ENCODE measurements around the gene TXNRD1. TPM values are rescaled to one million over a fixed set of nuclear protein-coding genes. Genes with fewer than 3 reads are reported as not detected.
"Not testable (repeated sequence)": the region's sequence is repeated elsewhere in the genome, so short reads cannot be mapped to it uniquely, and the experiment has no call there.

Gene TXNRD1
- total RNA-seq, 1 donor from 2014 or later: 121 TPM

DNA sequence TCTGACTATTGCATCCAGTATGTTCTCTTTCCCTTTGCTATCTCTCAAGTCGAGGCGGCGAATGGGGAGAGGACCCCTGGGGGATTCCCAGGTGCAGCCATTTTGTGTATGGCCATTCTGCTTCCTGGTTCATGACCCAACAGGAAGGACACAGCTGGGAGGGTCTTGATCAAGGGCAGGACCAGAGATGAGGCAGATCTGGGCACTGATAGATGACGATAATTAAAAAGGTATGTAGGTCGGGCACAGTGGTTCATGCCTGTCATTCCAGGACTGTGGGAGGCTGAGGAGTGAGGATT is 161.9 kb downstream of the TXNRD1 start:
- DNase-seq (ENCODE audit: low spot score): no peak
- intact Hi-C loops (cut with DNase I): no loop called here

DNA sequence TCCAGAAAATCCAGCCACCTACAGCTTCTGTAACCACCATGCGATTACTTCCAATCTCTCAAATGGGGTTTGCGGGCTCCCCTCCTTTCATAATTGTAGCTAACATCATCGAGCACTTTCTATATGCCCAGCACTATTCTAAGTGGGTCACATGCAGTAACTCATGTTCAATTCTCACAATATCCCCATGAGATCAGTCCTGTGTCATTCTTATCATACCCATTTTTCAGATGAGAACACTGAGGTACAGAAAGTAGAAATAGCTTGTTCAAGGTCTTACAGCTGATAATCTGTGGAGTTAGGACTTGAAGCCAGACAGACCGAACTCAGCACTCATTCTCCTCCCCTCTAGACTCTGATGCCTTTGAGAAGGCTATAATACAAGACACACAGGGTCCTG is 162.8 kb downstream of the TXNRD1 start:
- no peak for DNase-seq (ENCODE audit: low spot score)
- intact Hi-C loops (cut with DNase I): no loop called here

DNA sequence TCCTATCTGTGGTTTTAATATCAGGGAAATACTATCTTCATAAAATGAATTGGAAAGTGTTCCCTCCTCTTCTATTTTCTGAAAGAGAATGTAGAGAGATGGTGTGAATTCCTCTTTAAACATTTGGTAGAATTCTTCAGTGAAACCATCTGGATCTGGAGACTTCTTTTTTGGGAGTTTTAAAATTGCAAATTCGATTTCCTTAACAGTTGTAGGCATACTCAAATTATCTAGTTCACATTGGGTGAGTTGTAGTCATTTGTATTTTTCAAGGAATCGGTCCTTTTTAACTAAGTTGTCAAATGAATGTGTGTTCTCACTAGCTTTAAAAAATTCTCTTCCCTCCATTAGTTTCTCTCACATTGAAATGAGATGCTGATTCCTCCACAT is 165.8 kb downstream of the TXNRD1 start:
- no peak for DNase-seq (ENCODE audit: low spot score)

DNA sequence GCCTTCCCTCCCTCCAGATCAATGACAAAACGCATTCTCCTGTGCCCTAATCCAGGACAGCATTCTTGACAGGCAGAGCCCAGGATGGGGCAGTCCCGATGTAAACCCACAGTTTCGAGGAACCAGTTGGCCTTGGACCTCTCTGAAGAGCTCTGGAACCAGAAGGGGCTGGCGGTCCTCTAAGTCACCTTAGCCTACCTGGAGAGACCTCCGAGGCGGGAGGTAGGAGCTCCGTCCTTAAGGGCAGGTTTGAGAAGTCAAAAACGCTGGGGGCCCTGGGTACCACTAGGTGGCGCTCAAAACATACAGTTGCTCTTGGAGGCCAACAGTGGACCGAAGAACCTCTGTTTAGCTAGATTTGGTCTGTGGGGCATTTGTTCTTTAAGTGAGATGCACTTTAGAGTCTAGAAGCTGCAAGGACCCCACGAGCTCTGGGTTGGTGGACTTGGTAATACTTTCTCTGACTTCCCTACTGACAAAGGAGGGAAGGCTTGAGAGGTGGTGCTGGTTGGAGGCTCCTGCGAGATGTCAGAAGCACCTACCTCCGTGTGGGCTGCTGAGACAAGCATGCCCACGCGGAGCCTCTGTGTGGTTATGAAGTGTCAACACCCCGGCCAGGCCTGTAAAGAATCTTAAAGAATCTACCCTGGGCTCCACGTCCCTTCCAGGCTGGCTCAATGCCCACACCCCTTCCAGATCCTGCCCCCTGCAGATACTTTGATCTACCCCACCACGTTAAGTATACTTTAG is 166.3 kb downstream of the TXNRD1 start:
- DNase-seq (ENCODE audit: low spot score): peak; percentile 86
- intact Hi-C loops (cut with DNase I): loop anchor here (2.0 to 10.0 kb wide), 4 partner anchors 75 to 670 kb away; partner anchors contain the start of gene CHST11

More for the DNA sequence above, 165.8 kb downstream of the TXNRD1 start:
- intact Hi-C loops (cut with DNase I): loop anchor here (2.0 to 10.0 kb wide), 4 partner anchors 76 to 671 kb away; partner anchors contain the start of gene CHST11

DNA sequence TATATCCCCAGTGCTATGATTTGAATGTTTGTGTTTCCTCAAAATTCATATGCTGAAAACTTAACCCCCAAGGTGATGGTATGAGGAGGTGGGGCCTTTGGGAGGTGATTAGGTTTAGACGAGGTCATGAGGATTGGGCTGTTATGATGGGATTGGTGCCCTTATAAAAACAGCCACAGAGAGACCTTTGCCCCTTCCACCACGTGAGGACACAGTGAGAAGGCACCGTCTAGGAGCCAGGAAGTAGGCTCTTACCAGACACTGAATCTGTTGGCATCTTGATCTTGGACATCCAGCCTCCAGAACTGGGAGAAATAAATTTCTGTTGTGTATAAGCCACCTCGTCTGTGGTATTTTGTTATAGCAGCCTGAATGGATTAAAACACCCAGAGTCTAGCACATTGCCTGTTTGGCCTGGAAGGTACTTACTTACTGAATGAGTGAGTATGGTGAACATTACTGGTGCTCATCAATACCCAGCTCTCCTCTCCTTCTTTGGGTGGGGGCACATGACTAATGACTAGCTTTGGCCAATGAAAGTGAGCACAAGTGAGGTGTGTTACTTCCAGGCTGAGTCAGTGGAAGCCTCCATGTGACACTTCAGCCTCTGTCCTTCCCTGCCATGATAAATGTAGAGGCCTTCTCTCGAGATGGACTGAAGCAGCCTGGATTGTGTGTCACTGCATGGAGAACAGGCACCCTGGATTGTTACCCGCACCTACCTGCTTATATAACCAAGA is 168.7 kb downstream of the TXNRD1 start:
- DNase-seq (ENCODE audit: low spot score): no peak
- intact Hi-C loops (cut with DNase I): loop anchor here (5.0 to 10.0 kb wide), 3 partner anchors 73 to 668 kb away; partner anchors contain the start of gene CHST11

DNA sequence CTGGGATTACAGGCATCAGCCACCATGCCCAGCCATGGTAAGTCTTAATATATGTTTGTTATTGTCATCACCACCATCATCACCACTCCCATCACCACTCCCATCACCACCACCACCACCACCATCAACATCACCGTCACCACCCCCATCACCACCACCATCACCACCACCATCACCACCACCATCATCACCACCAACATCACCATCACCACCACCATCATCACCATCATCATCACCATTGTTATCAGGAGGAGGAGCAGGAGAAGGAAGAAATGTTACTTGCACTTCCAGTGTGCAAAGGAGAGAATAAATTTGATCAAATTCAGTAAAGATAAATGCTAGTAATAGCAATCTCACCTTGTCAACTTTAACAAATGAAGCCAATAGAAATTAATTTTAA is 169.9 kb downstream of the TXNRD1 start:
- DNase-seq (ENCODE audit: low spot score): no peak
- intact Hi-C loops (cut with DNase I): loop anchor here (10.0 kb wide), 1 partner anchor 289 kb away; no protein-coding TSS in a partner anchor

DNA sequence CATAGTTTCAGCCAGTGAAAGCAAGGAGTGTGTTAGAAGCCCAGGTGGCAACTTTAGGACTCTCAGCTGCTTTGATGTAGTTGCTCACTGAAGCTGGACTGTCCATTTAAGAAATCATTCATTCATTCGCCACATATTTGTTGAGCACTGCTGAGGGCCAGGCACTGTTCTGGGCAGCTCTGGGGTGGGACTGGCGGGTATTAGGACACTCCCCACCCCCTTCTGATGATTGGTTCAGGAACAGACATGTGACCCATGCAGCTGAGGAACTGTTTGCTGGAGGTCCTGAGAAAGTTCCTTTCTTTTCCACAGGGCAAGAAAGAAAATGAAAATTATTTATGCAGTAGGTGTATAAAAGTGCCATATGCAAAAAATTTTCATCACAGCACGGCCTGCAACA is 170.9 kb downstream of the TXNRD1 start:
- intact Hi-C loops (cut with DNase I): loop anchor here (10.0 kb wide), 1 partner anchor 288 kb away; no protein-coding TSS in a partner anchor
- DNase-seq (ENCODE audit: low spot score): no peak

DNA sequence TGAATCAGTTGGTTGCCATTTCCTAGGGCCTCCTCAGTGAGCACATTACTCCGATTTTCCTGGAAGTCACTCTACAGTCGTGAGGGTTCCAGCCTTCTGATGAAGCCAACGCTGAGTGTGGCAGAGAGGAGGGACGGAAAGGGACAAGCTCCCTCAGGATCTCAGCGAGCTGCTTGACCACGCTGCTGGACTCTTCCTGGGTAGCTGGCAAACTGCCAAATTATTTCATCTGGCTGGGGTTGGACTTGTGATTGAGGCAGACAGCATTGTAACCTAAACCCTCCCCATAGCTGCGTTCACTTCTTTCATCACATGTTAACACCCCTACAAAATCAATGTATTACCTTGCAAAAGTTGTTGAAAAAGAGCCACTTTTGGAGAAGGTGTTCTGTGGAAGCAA is 171.6 kb downstream of the TXNRD1 start:
- intact Hi-C loops (cut with DNase I): loop anchor here (10.0 kb wide), 1 partner anchor 288 kb away; no protein-coding TSS in a partner anchor
- no peak for DNase-seq (ENCODE audit: low spot score)

DNA sequence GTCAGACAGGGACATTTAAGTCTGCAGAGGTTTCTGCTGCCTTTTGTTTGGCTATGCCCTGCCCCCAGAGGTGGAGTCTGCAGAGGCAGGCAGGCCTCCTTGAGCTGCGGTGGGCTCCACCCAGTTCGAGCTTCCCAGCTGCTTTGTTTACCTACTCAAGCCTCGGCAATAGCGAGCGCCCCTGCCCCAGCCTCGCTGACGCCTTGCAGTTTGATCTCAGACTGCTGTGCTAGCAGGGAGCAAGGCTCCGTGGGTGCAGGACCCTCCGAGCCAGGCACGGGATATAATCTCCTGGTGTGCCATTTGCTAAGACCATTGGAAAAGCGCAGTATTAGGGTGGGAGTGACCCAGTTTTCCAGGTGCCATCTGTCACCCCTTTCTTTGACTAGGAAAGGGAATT is 178.5 kb downstream of the TXNRD1 start:
- DNase-seq (ENCODE audit: low spot score); intact Hi-C loops (cut with DNase I): not testable (repeated sequence)

Other genes starting within 250 kb of the TXNRD1 start
- 13.0 TPM for gene TDG, start 249.9 kb upstream of the TXNRD1 start, total RNA-seq
- 5.5 TPM for gene GLT8D2, start 165.6 kb upstream of the TXNRD1 start, total RNA-seq
- gene HCFC2, start 151.2 kb upstream of the TXNRD1 start, total RNA-seq: 14.4 TPM
- gene NFYB, start 77.6 kb upstream of the TXNRD1 start, total RNA-seq: 31.1 TPM
- gene EID3, start 88.0 kb downstream of the TXNRD1 start, total RNA-seq: 2.1 TPM
- gene CHST11, start 241.2 kb downstream of the TXNRD1 start, total RNA-seq: 6.1 TPM

All from cardiac septum (tissue), 1 donor.